Brain microvascular endothelial cell (primary cell): ENCODE data around the gene GFER.
A peak's percentile ranks its signal among the peaks of the same experiment; 100 is the strongest.

ENCODE experiments used
- DNase-seq: peaks from one replicate; pipeline ENCODE4 v3.0.0-alpha.2; 2020
- H3K27ac ChIP-seq: fragments of 250-450 bp; sonication (Bioruptor Pico); 2 replicates; pipeline ENCODE4 v1.5.1; 2020; ENCODE audit warnings: mild to moderate bottlenecking, moderate library complexity
- H3K27me3 ChIP-seq: fragments of 250-450 bp; sonication (Bioruptor Pico); replicated peaks from 2 replicates; pipeline ENCODE4 v1.5.1; 2020; ENCODE audit warnings: mild to moderate bottlenecking
- H3K36me3 ChIP-seq: fragments of 250-450 bp; sonication (Bioruptor Pico); replicated peaks from 2 replicates; pipeline ENCODE4 v1.5.1; 2020; ENCODE audit warnings: mild to moderate bottlenecking
- H3K4me3 ChIP-seq: 2 replicates; pipeline ENCODE4 v1.5.1; 2011; ENCODE audit warnings: low read depth, mild to moderate bottlenecking, control low read depth, low read length, moderate library complexity
- CTCF ChIP-seq: IDR thresholded peaks from 2 replicates; pipeline ENCODE4 v1.5.1; 2011; ENCODE audit warnings: low read depth, mild to moderate bottlenecking, moderate library complexity, low read length, control low read depth, inconsistent platforms; ENCODE audit errors: missing control alignments
- in situ Hi-C: cut with HindIII; loops from 2 replicates; pipeline ENCODE4 v1.10.0; 2017; ENCODE audit warnings: low sequenced_read_pairs, low pct_ligation_motif_present

Gene GFER

DNA sequence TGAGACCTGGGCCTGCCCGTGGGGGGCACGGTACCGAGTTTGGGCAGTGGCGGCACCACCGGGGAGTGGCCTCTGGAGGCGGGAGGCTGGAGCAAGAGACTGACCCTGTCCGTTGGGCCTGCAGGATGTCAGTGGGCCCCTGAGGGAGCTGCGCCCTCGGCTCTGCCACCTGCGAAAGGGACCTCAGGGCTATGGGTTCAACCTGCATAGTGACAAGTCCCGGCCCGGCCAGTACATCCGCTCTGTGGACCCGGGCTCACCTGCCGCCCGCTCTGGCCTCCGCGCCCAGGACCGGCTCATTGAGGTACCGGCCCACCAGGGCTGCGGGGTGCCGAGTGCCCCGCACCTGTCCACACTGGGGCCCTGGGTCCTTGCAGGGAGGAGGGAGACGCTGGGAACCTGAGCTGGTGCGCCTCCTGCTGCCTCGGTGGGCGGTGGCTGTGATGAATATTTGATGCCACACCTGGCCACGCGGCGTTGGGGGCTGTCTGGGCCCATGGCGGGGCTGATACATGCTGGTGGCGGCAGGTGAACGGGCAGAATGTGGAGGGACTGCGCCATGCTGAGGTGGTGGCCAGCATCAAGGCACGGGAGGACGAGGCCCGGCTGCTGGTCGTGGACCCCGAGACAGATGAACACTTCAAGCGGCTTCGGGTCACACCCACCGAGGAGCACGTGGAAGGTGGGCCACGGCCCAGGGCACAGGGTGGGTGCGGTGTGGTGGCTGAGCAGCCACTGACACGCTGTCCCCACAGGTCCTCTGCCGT lies 52.4 kb downstream of the GFER start:
- Histone ChIP-seq H3K27ac (peak overlapping the region; percentile 71), H3K4me3 (no peak overlapping the region), H3K27me3 (no peaks in the 10 kb centered on the region), H3K36me3 (peaks cover 21% of the 10 kb centered on the region)
- in situ Hi-C loops, result loop anchor here (5.0 kb wide), 1 partner anchor 41 kb away; no protein-coding TSS in a partner anchor
- DNase-seq, result no peak
- TF ChIP-seq CTCF, result no peak

DNA sequence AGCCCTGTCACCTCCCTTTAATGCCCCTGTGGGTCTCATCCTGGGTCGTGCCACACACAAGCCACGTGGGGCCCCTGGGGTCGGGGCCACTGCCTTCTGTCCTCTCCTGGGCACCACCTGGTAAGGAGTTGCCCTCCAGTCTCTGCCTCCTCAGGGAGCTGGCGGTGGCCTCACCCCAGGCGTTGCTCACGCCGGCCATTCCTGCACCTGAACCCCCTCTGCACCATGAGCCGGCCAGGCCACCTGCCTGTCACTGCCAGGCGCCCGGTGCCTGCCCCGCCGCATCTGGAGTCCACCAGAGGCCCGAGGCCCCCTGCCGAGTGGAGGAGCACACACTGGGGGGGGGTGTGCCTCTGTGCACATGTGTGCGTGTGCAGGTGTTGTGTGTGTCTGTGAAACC lies 53.1 kb downstream of the GFER start:
- Histone ChIP-seq H3K27ac (no peak overlapping the region), H3K27me3 (no peaks in the 10 kb centered on the region), H3K4me3 (no peak overlapping the region), H3K36me3 (peaks cover 20% of the 10 kb centered on the region)
- in situ Hi-C loops, result loop anchor here (5.0 kb wide), 1 partner anchor 40 kb away; no protein-coding TSS in a partner anchor
- no peak for TF ChIP-seq CTCF
- DNase-seq, result no peak
